HG03108 (cell line): Measurements from ENCODE around the gene IL6.

Source experiments
- ATAC-seq: cut with Tn5 transposase; IDR thresholded peaks from one replicate; pipeline ENCODE4 v1.9.1; 2021; ENCODE audit warnings: moderate library complexity; ENCODE audit not compliant: unreplicated experiment

The IL6 gene

DNA sequence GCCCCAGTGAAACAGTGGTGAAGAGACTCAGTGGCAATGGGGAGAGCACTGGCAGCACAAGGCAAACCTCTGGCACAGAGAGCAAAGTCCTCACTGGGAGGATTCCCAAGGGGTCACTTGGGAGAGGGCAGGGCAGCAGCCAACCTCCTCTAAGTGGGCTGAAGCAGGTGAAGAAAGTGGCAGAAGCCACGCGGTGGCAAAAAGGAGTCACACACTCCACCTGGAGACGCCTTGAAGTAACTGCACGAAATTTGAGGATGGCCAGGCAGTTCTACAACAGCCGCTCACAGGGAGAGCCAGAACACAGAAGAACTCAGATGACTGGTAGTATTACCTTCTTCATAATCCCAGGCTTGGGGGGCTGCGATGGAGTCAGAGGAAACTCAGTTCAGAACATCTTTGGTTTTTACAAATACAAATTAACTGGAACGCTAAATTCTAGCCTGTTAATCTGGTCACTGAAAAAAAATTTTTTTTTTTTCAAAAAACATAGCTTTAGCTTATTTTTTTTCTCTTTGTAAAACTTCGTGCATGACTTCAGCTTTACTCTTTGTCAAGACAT is 574 bp upstream of the IL6 start:
- ATAC-seq = peak; percentile 51

DNA sequence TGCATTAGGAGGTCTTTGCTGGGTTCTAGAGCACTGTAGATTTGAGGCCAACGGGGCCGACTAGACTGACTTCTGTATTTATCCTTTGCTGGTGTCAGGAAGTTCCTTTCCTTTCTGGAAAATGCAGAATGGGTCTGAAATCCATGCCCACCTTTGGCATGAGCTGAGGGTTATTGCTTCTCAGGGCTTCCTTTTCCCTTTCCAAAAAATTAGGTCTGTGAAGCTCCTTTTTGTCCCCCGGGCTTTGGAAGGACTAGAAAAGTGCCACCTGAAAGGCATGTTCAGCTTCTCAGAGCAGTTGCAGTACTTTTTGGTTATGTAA is 675 bp downstream of the IL6 start:
- no peak for ATAC-seq

DNA sequence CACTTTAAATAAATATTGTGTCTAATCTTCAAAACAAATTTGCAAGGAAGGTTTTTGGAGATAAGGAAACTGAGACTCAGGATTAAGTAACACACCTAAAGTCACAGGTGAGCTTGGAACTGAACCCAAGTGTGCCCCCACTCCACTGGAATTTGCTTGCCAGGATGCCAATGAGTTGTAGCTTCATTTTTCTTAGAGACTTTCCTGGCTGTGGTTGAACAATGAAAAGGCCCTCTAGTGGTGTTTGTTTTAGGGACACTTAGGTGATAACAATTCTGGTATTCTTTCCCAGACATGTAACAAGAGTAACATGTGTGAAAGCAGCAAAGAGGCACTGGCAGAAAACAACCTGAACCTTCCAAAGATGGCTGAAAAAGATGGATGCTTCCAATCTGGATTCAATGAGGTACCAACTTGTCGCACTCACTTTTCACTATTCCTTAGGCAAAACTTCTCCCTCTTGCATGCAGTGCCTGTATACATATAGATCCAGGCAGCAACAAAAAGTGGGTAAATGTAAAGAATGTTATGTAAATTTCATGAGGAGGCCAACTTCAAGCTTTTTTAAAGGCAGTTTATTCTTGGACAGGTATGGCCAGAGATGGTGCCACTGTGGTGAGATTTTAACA is 1.5 kb downstream of the IL6 start:
- ATAC-seq = no peak

DNA sequence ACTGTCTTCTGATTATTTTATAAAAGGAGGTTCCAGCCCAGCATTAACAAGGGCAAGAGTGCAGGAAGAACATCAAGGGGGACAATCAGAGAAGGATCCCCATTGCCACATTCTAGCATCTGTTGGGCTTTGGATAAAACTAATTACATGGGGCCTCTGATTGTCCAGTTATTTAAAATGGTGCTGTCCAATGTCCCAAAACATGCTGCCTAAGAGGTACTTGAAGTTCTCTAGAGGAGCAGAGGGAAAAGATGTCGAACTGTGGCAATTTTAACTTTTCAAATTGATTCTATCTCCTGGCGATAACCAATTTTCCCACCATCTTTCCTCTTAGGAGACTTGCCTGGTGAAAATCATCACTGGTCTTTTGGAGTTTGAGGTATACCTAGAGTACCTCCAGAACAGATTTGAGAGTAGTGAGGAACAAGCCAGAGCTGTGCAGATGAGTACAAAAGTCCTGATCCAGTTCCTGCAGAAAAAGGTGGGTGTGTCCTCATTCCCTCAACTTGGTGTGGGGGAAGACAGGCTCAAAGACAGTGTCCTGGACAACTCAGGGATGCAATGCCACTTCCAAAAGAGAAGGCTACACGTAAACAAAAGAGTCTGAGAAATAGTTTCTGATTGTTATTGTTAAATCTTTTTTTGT is 2.3 kb downstream of the IL6 start:
- no peak for ATAC-seq

DNA sequence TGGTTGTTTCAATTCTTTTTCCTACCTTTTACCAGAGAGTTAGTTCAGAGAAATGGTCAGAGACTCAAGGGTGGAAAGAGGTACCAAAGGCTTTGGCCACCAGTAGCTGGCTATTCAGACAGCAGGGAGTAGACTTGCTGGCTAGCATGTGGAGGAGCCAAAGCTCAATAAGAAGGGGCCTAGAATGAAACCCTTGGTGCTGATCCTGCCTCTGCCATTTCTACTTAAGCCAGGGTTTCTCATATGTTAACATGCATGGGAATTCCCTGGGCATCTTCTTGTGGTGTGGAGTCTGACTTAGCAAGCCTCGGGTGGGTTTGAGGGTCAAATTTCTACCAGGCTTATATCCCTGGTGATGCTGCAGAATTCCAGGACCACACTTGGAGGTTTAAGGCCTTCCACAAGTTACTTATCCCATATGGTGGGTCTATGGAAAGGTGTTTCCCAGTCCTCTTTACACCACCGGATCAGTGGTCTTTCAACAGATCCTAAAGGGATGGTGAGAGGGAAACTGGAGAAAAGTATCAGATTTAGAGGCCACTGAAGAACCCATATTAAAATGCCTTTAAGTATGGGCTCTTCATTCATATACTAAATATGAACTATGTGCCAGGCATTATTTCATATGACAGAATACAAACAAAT is 3.2 kb downstream of the IL6 start:
- ATAC-seq = no peak

DNA sequence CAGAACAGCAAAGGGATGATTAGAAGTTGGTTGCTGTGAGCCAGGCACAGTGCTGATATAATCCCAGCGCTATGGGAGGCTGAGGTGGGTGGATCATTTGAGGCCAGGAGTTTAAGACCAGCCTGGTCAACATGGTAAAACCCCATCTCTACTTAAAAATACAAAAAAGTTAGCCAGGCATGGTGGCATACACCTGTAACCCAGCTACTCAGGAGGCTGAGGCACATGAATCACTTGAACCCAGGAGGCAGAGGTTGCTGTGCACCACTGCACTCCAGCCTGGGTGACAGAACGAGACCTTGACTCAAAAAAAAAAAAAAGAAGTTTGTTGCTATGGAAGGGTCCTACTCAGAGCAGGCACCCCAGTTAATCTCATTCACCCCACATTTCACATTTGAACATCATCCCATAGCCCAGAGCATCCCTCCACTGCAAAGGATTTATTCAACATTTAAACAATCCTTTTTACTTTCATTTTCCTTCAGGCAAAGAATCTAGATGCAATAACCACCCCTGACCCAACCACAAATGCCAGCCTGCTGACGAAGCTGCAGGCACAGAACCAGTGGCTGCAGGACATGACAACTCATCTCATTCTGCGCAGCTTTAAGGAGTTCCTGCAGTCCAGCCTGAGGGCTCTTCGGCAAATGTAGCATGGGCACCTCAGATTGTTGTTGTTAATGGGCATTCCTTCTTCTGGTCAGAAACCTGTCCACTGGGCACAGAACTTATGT is 4.1 kb downstream of the IL6 start:
- ATAC-seq = no peak

DNA sequence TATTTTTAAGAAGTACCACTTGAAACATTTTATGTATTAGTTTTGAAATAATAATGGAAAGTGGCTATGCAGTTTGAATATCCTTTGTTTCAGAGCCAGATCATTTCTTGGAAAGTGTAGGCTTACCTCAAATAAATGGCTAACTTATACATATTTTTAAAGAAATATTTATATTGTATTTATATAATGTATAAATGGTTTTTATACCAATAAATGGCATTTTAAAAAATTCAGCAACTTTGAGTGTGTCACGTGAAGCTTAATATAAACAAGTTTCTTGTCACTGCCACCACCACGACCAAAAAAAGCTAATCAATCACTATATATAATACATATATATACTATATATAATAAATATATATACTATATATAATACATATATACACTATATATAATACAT is 4.8 kb downstream of the IL6 start:
- no peak for ATAC-seq

DNA sequence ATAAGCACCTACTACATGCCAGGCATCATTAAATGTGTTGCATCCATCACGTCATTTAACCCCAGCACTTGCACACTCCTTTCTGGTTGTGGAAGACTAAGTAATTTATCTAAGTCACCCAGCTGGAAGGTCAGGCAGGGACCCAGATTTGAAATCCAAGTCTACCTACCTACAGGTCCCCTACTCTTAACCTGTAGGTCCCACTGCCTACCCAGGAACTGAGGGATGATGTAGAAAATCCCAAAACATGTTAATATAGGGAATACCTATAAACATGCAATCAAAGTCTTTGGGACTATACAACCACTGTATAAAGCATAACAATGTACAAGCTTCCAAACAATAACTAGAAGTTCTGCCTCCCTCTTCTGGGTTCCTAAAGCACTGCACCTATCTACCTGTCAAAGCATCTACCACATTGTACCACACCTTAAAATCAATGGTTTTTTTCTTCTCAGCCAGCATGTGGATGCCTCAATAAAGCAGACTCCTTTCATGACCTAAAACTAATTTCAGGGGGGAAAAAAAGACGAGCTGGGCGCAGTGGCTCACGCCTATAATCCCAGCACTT is 5.6 kb downstream of the IL6 start:
- no peak for ATAC-seq

DNA sequence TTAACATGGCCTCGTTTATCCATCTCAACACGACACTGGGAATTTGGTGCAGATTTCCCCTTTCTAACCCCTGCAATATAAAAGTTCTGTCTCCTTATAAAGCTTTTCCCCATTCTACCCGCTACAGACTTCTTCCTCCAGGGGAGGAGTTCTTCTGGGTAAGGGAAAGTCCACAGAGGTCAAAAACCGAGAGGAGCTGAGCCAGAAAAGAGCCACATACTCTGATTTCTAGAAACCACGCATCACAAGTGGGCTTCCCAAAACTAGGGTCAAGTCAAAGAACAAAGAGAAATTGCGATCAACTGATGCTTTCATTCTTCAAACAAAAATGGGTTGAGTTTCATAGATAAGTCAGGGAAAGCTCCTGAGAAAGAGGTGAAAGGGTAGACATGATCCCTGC is 6.8 kb downstream of the IL6 start:
- ATAC-seq = no peak

DNA sequence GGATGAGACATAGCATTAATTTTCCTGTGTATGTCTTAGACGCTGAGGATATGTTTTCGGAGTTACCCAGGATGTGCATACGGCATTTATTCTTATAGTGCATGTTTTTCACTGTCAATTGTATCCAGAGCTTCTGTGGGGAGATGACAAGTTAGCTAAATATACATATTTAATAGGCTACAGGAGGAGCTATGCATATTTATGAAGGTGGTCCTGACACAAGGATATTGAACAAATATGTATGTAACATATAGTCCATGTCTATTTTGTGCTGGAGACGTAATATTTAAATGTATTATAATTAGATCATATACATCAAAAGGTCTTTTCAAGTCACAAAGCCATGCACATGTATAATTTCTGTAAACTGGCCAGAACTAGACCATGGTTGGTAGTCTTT is 16.0 kb downstream of the IL6 start:
- ATAC-seq = no peak

DNA sequence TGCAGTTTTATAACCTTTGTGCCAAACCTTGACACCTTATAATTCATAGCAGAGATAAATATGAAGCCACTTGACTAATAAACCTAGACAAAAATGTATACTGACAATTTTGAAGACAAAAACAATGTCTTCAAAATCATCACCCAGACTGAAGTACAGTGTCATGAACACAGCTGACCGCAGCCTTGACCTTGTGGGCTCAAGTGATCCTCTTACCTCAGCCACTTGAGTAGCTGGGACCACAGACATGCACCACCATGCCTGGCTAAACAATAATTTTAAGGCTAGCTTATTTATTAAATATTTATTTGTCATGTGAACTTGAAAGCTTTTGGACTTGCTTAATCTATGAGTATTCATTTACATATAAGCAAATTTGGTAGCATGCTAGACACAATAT is 24.3 kb downstream of the IL6 start:
- ATAC-seq = no peak

DNA sequence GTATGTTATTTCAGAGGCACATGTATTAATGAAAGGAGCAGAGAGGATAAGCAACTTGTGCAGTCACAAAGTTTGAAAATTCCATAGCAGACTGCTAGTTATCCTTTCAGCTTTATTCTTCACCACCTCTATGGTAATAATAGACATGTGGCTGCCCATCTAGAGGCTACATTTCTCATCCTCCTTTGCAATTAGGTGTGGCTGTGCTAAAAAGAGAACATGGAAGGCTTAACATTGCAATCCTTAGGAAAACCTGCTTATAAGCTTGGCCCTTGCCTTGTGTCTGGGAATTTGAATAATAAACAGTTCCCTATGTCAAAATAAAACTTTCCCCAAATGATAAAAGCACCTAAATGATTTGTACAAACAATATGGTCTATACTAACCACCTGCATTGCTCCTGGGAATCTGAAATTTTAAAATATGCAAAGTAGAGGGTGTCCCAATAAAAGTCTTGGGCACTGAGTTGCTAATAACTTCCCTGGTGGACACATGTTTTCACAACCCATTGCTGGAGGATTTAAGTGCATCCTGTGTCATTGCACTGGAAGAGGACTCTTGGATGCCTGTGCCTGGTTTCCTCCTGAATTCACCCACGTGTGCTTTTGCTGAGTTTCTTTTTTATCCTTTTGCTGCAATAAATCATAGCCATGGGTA is 30.5 kb downstream of the IL6 start:
- no peak for ATAC-seq

DNA sequence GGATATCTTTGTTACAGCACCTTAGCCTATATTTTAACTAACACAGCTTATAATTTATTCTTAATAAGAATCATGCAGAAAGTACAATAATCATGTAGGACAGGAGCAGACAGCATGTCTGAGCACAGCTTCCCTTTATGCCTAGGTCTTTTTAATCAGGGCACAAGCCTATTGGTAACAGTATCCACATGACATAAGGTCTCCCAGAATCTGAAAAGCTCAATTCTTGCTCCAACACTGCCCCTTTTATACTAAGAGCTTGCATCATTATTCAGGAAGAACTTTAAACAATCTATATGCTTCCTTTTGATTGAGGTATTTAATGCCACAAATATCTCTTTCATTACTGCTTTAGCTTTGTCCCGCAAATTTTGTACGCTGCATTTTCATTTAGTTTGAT is 31.6 kb downstream of the IL6 start:
- ATAC-seq = no peak

DNA sequence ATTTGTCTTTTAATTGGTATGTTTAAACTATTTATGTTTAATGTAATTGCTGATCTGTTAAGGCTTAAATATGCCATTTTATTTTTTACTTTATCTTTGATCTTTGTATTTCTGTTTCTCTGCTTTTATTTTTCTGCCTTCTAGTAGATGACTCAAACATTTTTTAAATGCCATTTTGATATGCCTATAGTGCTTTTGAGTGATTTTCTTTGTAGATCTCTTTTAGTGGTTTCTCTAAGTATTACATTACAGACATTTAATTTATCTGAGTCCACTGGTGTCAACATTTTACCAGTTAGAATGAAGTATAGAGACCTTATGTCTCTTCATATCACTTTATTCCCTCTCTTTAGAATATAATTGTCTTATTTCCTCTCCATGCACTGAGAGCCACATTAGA is 32.7 kb downstream of the IL6 start:
- no peak for ATAC-seq

DNA sequence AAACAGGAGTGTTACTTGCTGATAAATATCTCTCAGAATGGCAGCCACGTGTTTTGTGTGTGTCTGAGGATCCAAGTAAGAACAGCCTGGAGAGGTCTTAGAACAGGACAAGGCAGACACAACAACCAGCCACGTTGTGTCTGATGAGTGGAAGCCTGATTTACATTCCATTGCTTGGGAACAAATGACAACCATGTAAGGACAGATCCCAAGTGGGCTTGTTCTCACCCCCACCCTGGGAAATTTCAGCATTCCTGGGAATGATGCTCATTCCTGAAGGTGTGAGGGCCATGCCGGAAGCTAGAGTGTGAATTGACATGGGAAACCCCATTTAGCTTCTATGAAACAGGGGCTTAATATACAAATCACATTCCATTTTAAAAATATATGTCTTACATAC is 35.9 kb downstream of the IL6 start:
- no peak for ATAC-seq

DNA sequence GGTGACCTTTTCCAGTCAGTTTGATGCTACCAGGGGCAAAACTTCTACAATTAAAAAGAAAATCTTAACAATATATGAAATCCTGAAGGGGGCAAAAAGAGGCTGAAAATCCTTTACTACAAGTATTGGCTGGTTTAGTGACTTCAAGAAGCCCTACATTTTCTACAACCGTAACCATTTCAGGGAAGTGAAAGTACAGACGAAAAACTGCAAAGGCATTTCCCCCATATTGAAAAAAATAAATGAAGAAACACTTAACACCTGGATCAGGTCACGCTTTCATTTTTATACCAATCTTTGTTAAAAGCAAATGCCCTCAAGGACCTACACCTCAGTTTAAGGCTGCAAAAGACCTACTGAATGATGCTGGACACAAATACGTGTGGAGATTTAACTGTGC is 38.6 kb downstream of the IL6 start:
- peak; percentile 80 for ATAC-seq

DNA sequence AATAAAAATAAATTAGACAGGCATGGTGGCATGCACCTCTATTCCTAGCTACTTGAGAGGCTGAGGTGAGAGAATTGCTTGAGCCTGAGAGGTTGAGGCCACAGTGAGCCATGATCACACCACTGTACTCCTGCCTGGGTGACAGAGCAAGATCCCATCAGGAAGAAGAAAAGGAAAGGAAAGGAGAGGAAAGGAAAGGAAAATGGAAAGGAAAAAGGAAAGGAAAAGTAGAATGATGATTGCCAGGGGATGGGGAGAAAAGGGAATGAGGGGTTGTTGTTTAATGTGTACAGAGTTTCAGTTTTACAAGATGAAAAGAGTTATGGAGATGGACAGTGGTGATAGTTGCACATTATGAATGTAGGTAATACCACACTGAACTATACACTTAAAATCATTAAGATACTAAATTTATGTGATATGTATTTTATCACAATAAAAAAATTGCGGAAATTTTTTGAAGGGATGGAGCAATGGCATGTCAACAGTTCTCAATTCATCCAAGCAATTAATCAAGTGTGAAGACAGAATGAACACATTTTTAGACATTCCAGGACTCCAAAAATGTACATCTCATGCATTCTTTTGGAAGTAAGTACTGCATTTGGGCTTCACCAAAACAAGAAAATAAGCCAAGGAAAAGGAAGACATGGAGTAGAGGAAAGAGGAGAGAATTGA is 44.3 kb downstream of the IL6 start:
- ATAC-seq = no peak

DNA sequence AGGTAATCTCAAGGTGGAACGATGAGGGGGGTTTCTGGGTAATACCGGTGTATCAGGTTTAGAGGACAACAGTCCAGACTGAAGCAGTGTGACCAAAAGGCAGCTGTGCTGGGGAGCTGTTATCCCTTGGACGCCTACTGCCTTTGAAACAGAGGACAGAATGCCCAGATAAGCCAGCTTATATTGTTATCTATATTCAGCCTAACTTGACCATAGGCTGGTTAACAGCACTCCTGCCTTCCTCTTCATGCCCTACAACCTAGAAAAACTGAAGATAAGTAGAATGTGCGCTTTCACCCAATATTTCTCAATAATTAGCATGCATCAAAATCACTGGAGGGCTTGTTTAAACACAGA is 44.9 kb downstream of the IL6 start:
- ATAC-seq = no peak

DNA sequence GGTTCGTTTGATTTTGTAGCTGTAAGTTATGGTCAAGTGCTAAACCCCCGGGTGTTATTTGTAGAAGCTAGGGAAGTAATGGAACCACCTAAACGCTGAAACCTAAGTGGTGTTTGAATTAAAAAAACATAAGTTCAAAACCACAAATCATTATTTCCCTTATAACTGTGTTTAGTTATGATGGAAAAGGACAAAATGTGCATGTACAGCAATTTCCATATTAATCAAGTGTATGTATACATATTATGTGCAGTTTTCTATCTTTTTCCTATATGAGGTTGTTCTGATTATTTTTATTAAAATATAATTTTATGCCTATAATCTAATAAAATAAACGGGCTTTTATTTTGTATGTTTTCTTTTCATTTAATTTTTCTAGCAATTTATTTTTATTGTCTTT is 45.9 kb downstream of the IL6 start:
- no peak for ATAC-seq

DNA sequence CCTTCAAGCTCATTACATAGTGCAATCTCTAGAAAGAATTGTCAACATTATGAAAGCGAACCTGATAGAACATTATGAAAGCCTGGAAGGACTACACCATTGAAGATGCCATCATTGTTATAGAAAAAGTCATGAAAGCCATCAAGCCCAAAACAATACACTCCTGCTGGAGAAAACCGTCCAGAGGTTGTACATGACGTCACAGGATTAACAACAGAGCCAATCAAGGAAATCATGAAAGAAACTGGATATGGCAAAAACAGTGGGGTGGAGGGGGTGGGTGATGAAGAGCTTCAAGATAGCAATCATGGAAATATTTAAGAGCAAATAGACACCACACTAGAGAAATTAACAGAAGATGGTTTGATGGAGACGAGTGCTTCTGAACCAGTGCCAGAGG is 50.0 kb downstream of the IL6 start:
- no peak for ATAC-seq
